Central memory CD8-positive, alpha-beta T cell (primary cell): Measurements from ENCODE around the gene ALOX15B.

Source experiments
- ATAC-seq: fragments of 150-1000 bp; cut with Tn5 transposase; replicated peaks from 2 replicates; pipeline ENCODE4 v1.10.0; 2022; ENCODE audit warnings: mild to moderate bottlenecking, moderate FRiP score, moderate number of reproducible peaks; ENCODE audit not compliant: poor library complexity, severe bottlenecking; ENCODE audit errors: extremely low read depth
- DNase-seq, 2 donors: peaks; one replicate each; pipeline ENCODE4 v3.0.0; 2021; ENCODE audit warnings: low spot score in 2 of 2
- H3K27ac Mint-ChIP-seq: one replicate; pipeline ENCODE4 v1.8.0; 2022; ENCODE audit warnings: low read depth, mild to moderate bottlenecking, moderate library complexity, mixed read lengths
- H3K27me3 Mint-ChIP-seq: one replicate; pipeline ENCODE4 v1.8.0; 2022; ENCODE audit warnings: mixed read lengths
- H3K36me3 Mint-ChIP-seq: one replicate; pipeline ENCODE4 v1.8.0; 2022; ENCODE audit warnings: mild to moderate bottlenecking, moderate library complexity, mixed read lengths; ENCODE audit not compliant: insufficient read depth
- H3K4me1 Mint-ChIP-seq: one replicate; pipeline ENCODE4 v1.8.0; 2022; ENCODE audit warnings: mixed read lengths
- H3K4me3 Mint-ChIP-seq: one replicate; pipeline ENCODE4 v1.8.0; 2022; ENCODE audit warnings: mild to moderate bottlenecking, moderate library complexity, mixed read lengths
- H3K9me3 Mint-ChIP-seq: one replicate; pipeline ENCODE4 v1.8.0; 2022; ENCODE audit warnings: mixed read lengths

Gene ALOX15B

GRCh38 chr17:8038954-8039610 is at the start of gene ALOX15B:
Gene ALOX15B, plus strand, starts transcription at chr17:8039059. Its CDS starts 97 bp downstream, at chr17:8039156.
- H3K27ac Mint-ChIP-seq: no peak within 1 kb of the TSS
- no peak for ATAC-seq
- no peak for DNase-seq
- H3K9me3 Mint-ChIP-seq: no peaks in the 10 kb centered on the region
- peaks cover 47% of the 10 kb centered on the region for H3K27me3 Mint-ChIP-seq
- H3K4me1 Mint-ChIP-seq: no peaks in the 10 kb centered on the region
- no peak within 1 kb of the TSS for H3K4me3 Mint-ChIP-seq
- H3K36me3 Mint-ChIP-seq: no peaks in the 10 kb centered on the region

DNA sequence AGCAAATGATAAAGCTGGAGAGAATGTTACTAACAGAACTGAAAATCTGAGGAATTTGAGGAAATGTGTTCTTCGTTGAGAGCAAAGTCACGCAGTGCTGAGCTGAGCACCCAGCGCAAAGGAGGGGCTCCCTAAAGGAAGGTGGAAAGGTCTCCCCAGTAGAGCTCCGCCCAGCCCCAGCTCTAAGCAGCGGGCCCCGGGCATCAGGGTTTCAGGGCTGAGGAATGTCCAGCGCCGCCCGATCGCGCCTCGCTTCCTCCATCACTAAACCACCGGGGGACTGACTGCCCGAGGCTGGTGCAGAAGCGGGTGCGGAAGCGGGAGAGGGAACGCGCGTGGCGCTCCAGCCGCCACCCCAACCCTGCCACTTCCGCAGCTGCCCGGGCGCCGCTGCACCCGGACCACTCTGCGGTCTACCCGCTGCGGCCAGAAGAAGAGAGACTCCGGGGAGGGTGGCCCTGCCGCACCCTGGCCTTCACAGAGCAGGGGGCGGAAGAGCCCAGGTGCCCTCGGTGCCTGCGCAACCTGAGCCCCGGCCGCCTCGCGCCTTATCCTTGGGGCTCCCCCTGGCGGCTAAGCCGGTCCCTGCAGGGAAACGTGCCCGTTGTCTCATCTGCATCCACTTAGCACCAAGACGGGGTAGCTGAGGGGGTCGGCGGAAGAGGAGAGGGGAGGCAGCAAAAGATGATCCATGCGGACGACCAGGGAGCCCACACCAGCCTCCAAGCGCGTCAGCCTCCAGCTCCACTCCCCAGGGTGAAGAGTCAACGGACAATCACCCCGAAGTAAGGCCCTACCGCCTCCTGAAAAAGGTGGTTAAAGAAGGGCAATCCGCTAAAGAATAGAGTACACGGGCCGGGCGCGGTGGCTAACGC is 48.8 kb upstream of the ALOX15B start:
- DNase-seq: peak; percentile 86 to 98
- no peaks in the 10 kb centered on the region for H3K9me3 Mint-ChIP-seq
- H3K4me3 Mint-ChIP-seq: peak overlapping the region; percentile 79
- peaks cover 15% of the 10 kb centered on the region for H3K4me1 Mint-ChIP-seq
- peaks cover 8% of the 10 kb centered on the region for H3K36me3 Mint-ChIP-seq
- peak overlapping the region; percentile 85 for H3K27ac Mint-ChIP-seq
- H3K27me3 Mint-ChIP-seq: peaks cover 11% of the 10 kb centered on the region
- ATAC-seq: peak; percentile 81

- Mint-ChIP-seq H3K4me1 (peaks cover 15% of the 10 kb centered on the region), H3K27me3 (peaks cover 11% of the 10 kb centered on the region), H3K27ac (no peak overlapping the region), H3K36me3 (peaks cover 8% of the 10 kb centered on the region), H3K9me3 (no peaks in the 10 kb centered on the region), H3K4me3 (no peak overlapping the region)
- ATAC-seq (no peak), DNase-seq (no peak)
These were observed 46.3 kb upstream of the ALOX15B start for GRCh38 chr17:7992516-7992915.

DNA sequence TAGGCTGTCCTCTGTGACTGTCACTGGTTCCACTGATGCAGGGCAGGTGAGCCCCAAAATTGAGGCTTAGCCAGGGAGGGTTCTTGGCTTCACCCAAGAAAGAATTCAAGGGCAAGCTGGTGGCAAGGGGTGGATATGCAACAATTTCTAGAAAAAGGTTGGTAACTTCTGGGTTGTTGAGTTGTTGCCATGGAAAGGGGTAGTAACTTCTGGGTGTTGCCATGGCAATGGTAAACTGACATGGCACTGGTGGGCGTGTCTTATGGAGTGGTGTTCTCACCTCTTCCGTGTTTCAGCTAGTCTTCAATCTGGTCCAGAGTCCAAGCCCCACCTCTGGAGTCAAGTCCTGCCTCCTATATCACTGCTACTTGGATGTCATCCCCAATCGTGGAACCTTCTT is 45.9 kb upstream of the ALOX15B start:
- H3K36me3 Mint-ChIP-seq: peaks cover 8% of the 10 kb centered on the region
- no peak overlapping the region for H3K4me3 Mint-ChIP-seq
- H3K4me1 Mint-ChIP-seq: peaks cover 15% of the 10 kb centered on the region
- no peak overlapping the region for H3K27ac Mint-ChIP-seq
- peaks cover 11% of the 10 kb centered on the region for H3K27me3 Mint-ChIP-seq
- ATAC-seq (no peak), DNase-seq (no peak)
- H3K9me3 Mint-ChIP-seq: no peaks in the 10 kb centered on the region

DNA sequence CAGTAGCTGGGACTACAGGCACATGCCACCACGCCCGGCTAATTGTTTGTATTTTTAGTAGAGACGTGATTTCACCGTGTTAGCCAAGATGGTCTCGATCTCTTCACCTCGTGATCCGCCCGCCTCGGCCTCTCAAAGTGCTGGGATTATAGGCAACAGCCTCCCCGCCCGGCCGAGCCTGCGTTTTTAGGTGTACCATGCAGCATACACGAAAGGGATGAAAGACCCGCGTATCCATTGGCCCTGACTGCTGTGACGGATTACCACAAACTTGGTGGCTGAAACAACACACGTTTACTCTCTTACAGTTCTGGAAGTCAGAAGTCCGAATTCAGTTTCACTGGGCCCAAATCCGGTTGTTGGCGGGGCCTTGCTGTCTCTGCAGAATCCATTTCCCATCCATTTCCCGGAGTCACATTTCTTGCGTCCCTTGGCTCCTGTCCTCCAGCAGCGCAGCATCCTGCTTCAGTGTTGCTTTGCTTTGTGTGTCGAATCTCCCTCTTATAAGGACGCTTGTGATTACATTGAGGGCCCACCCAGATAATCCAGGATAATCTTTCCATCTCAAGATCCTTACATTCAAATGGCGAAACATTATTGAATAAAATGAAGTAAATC is 44.8 kb upstream of the ALOX15B start:
- no peak overlapping the region for H3K4me3 Mint-ChIP-seq

DNA sequence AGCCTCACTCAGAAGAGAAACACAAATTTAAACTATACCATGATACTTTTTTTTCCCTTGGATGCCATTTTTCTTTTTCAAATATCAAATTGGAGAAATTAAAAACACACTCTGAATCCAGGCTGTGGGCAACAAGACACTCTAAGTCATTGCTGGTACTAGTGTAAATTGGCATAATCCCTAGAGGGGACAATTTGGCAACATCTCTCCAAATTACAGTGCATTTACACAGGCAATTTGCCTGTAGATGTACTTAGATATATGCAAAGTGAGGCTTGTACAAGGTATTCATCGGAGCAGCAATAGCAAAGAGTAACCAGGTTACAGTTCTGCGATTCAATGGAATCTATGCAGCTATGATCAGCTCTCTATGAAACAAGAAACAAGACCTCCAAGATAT is 43.1 kb upstream of the ALOX15B start:
- H3K27ac Mint-ChIP-seq: no peak overlapping the region
- H3K4me1 Mint-ChIP-seq: peaks cover 3% of the 10 kb centered on the region
- DNase-seq (no peak), ATAC-seq (no peak)
- peaks cover 3% of the 10 kb centered on the region for H3K36me3 Mint-ChIP-seq
- no peaks in the 10 kb centered on the region for H3K9me3 Mint-ChIP-seq
- H3K4me3 Mint-ChIP-seq: no peak overlapping the region
- H3K27me3 Mint-ChIP-seq: peaks cover 31% of the 10 kb centered on the region

More for the DNA sequence above, 44.8 kb upstream of the ALOX15B start:
- Mint-ChIP-seq H3K27ac (no peak overlapping the region), H3K27me3 (peaks cover 20% of the 10 kb centered on the region), H3K4me1 (peaks cover 12% of the 10 kb centered on the region), H3K9me3 (no peaks in the 10 kb centered on the region), H3K36me3 (peaks cover 8% of the 10 kb centered on the region)
- ATAC-seq (no peak), DNase-seq (no peak)

DNA sequence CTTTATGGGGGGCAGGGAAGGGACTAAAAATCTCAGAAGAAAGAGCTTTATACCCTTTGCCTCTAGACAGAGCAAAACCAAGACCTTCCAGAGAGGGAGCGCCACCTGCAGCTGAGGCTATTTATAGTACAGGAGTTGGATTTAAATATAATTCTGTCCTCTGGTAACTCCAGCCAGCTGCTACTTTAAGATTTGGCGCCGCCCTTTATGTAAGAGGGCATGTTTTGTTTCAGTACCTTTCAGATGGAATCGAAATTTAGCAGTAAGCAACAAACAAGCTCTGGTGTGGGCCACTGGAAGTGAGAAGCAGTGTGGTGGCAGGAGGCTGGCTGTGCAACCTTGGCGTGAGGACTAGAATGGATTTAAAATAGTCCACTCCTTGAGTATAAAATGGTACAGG is 41.7 kb upstream of the ALOX15B start:
- Mint-ChIP-seq H3K4me3 (no peak overlapping the region), H3K4me1 (peaks cover 5% of the 10 kb centered on the region), H3K27ac (no peak overlapping the region), H3K36me3 (no peaks in the 10 kb centered on the region), H3K27me3 (peaks cover 45% of the 10 kb centered on the region), H3K9me3 (no peaks in the 10 kb centered on the region)
- peak; percentile 40 for ATAC-seq
- no peak for DNase-seq

- Mint-ChIP-seq H3K4me3 (peak within 1 kb of the TSS; percentile 39), H3K9me3 (no peaks in the 10 kb centered on the region), H3K36me3 (no peaks in the 10 kb centered on the region), H3K4me1 (peaks cover 7% of the 10 kb centered on the region), H3K27me3 (peaks cover 74% of the 10 kb centered on the region), H3K27ac (no peak within 1 kb of the TSS)
- DNase-seq (no peak), ATAC-seq (no peak)
These were observed 36.7 kb upstream of the ALOX15B start, which contains the start of gene GUCY2D for GRCh38 chr17:8001976-8002720. Gene GUCY2D, plus strand, starts transcription at chr17:8002615. Its CDS starts 433 bp downstream, at chr17:8003048.

GRCh38 chr17:8002721-8003593 is 35.9 kb upstream of the ALOX15B start:
- H3K4me1 Mint-ChIP-seq: peaks cover 7% of the 10 kb centered on the region
- H3K27ac Mint-ChIP-seq: no peak overlapping the region
- no peak overlapping the region for H3K4me3 Mint-ChIP-seq
- ATAC-seq: no peak
- no peak for DNase-seq
- peaks cover 82% of the 10 kb centered on the region for H3K27me3 Mint-ChIP-seq
- H3K9me3 Mint-ChIP-seq: no peaks in the 10 kb centered on the region
- no peaks in the 10 kb centered on the region for H3K36me3 Mint-ChIP-seq

GRCh38 chr17:8003594-8004181 is 35.2 kb upstream of the ALOX15B start:
- H3K4me3 Mint-ChIP-seq: no peak overlapping the region
- ATAC-seq (no peak), DNase-seq (no peak)
- peaks cover 81% of the 10 kb centered on the region for H3K27me3 Mint-ChIP-seq
- no peaks in the 10 kb centered on the region for H3K36me3 Mint-ChIP-seq
- H3K4me1 Mint-ChIP-seq: peaks cover 7% of the 10 kb centered on the region
- no peak overlapping the region for H3K27ac Mint-ChIP-seq
- no peaks in the 10 kb centered on the region for H3K9me3 Mint-ChIP-seq

DNA sequence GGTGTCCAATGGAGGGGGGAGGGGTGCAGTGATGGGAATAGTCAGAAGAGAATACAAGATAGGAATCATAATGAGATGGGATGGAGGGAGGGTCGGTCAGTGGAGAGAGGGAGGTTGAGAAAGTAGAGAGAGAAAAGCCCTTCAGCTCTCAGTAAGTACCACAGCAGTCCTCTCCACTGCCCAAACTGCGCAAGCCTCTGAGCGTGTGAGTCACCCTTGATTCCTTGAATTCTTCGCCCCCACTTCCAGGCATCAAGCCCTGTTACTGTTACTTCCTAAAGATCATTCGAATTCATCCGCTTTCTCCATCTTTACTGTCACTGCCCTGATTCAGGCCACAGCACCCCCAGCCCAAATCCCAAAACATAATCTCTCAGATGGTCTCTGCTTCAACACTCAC is 34.0 kb upstream of the ALOX15B start:
- Mint-ChIP-seq H3K4me3 (no peak overlapping the region), H3K36me3 (no peaks in the 10 kb centered on the region), H3K9me3 (no peaks in the 10 kb centered on the region), H3K27me3 (peaks cover 74% of the 10 kb centered on the region), H3K27ac (no peak overlapping the region), H3K4me1 (peaks cover 7% of the 10 kb centered on the region)
- DNase-seq: no peak
- ATAC-seq: no peak
